K562 (cell line): Measurements from ENCODE around the gene GCSAM. TPM values are rescaled to one million over a fixed set of nuclear protein-coding genes. Genes with fewer than 3 reads are reported as not detected.

ENCODE experiments used
- ATAC-seq: fragments of 200-7000 bp; cut with Tn5 transposase; 3 replicates; pipeline ENCODE4 v1.9.1; 2020; ENCODE audit warnings: moderate library complexity
- BruUV-seq: library from RNA; stranded (reverse); fragments of 400-500 nt; replicated peaks from 2 replicates; lab custom pipeline; 2021; lab: Mats Ljungman, UMichigan
- CTCF ChIA-PET: fragments of 300-600 bp; formaldehyde crosslinking; extraction: SDS; loops from one replicate; lab custom pipeline; 2021; ENCODE audit warnings: low intra/inter-chr PET ratio; lab: Yijun Ruan, JAX
- POLR2A ChIA-PET: fragments of 300-600, 350-650 bp; sonication (Branson Sonifier 250); formaldehyde crosslinking; extraction: SDS; loops from one replicate; lab custom pipeline; 2021; ENCODE audit warnings: antibody characterized with exemption, inconsistent platforms; lab: Yijun Ruan, JAX
- DNase-seq, 4 experiments: peaks; one replicate each; pipeline versions ENCODE4 v3.0.0 to v3.0.0-alpha.2; 2011 to 2018; ENCODE audit warnings: low spot score in 3 of 4, mixed read lengths in 3 of 4; ENCODE audit errors: extremely low read depth in 1 of 4
- FAIRE-seq: peaks from 2 replicates; lab custom pipeline; 2011; peaks lifted over from hg19 to GRCh38; lab: Jason Lieb, UNC
- H2AFZ ChIP-seq: 2 replicates; pipeline ENCODE4 v1.6.0; 2011; ENCODE audit warnings: low read depth, low read length, control low read depth, inconsistent platforms
- H3K27ac ChIP-seq: fragments of 200-600 bp; 3 replicates; pipeline ENCODE4 v1.8.0; 2011; ENCODE audit warnings: low read depth, mild to moderate bottlenecking, control low read depth, inconsistent platforms, low read length, moderate library complexity, mixed read lengths; ENCODE audit errors: extremely low read depth
- H3K27me3 ChIP-seq, 2 experiments: fragments of 300-600 bp in 1 of 2; 2 replicates in 1 of 2; 3 replicates in 1 of 2; pipeline versions ENCODE4 v1.6.0 to v1.8.0; 2011; ENCODE audit warnings: inconsistent platforms in 2 of 2, low read length in 2 of 2, mild to moderate bottlenecking in 1 of 2, mixed read lengths in 1 of 2, moderate library complexity in 1 of 2; ENCODE audit not compliant: control insufficient read depth in 2 of 2, insufficient read depth in 2 of 2
- H3K36me3 ChIP-seq: fragments of 300-600 bp; 3 replicates; pipeline ENCODE4 v1.8.0; 2011; ENCODE audit warnings: mild to moderate bottlenecking, low read length, inconsistent platforms; ENCODE audit not compliant: control insufficient read depth, insufficient read depth
- H3K4me1 ChIP-seq, 2 experiments: fragments of 200-600 bp in 1 of 2; replicated peaks in 1 of 2; 2 replicates in 1 of 2; 3 replicates in 1 of 2; pipeline versions ENCODE4 v1.5.1 to v1.8.0; 2011; ENCODE audit warnings: inconsistent platforms in 2 of 2, low read length in 2 of 2, mild to moderate bottlenecking in 1 of 2, mixed read lengths in 1 of 2, moderate library complexity in 1 of 2; ENCODE audit not compliant: control insufficient read depth in 2 of 2, insufficient read depth in 2 of 2
- H3K4me2 ChIP-seq: 2 replicates; pipeline ENCODE4 v1.6.1; 2011; ENCODE audit warnings: low read length, control low read depth, inconsistent platforms, mixed read lengths; ENCODE audit not compliant: insufficient read depth
- H3K4me3 ChIP-seq: fragments of 200-600 bp; sonication (generic), shearing (Covaris generic); 2 replicates; pipeline ENCODE4 v1.5.1; 2016; ENCODE audit warnings: control low read depth, inconsistent platforms
- H3K79me2 ChIP-seq: fragments of 200-600 bp; 3 replicates; pipeline ENCODE4 v1.8.0; 2011; ENCODE audit warnings: low read length, inconsistent platforms; ENCODE audit not compliant: control insufficient read depth, insufficient read depth
- H3K9ac ChIP-seq, 2 experiments: 2 replicates each; pipeline versions ENCODE4 v1.6.0 to v1.6.1; 2011; ENCODE audit warnings: low read depth in 2 of 2, low read length in 2 of 2, control low read depth in 1 of 2, inconsistent platforms in 1 of 2, mild to moderate bottlenecking in 1 of 2, mixed read lengths in 1 of 2; ENCODE audit not compliant: insufficient read depth in 1 of 2
- H3K9me1 ChIP-seq: one replicate; pipeline ENCODE4 v1.6.0; 2011; ENCODE audit warnings: inconsistent platforms, mild to moderate bottlenecking, low read length, moderate library complexity; ENCODE audit not compliant: control insufficient read depth, insufficient read depth
- H3K9me3 ChIP-seq: replicated peaks from 2 replicates; pipeline ENCODE4 v1.5.1; 2011; ENCODE audit warnings: low read depth, low read length, inconsistent platforms; ENCODE audit not compliant: control insufficient read depth, insufficient read depth
- H4K20me1 ChIP-seq: replicated peaks from 2 replicates; pipeline ENCODE4 v1.6.1; 2011; ENCODE audit warnings: low read length, inconsistent platforms, mixed read lengths; ENCODE audit not compliant: control insufficient read depth, insufficient read depth
- CREBBP ChIP-seq: IDR thresholded peaks from one replicate; pipeline ENCODE4 v1.6.1; 2012; ENCODE audit warnings: low read depth, mild to moderate bottlenecking, control low read depth, inconsistent platforms, low read length
- IFI16 ChIP-seq: fragments of 250-450 bp; sonication (Bioruptor Pico); IDR thresholded peaks from 2 replicates; pipeline ENCODE4 v2.1.2; 2022; ENCODE audit warnings: mild to moderate bottlenecking, inconsistent platforms
- LCOR ChIP-seq: sonication (generic); formaldehyde crosslinking; IDR thresholded peaks from 2 replicates; pipeline ENCODE4 v1.8.0; 2022; ENCODE audit warnings: mild to moderate bottlenecking, missing genetic modification reagents
- MBD2 ChIP-seq: sonication (generic); IDR thresholded peaks from 2 replicates; pipeline ENCODE4 v1.6.1; 2016; ENCODE audit warnings: low read depth, borderline replicate concordance
- MEIS2 ChIP-seq: fragments of 450-650 bp; IDR thresholded peaks from 2 replicates; pipeline ENCODE4 v1.6.1; 2014; ENCODE audit warnings: mild to moderate bottlenecking; ENCODE audit not compliant: partially characterized antibody
- NFIX ChIP-seq: fragments of 250-450 bp; sonication (Bioruptor Pico); IDR thresholded peaks from 2 replicates; pipeline ENCODE4 v1.4.0; 2020; ENCODE audit warnings: low read depth, mild to moderate bottlenecking, moderate library complexity
- NR1H2 ChIP-seq: sonication (generic); formaldehyde crosslinking; IDR thresholded peaks from 2 replicates; pipeline ENCODE4 v1.4.0; 2020; ENCODE audit warnings: mild to moderate bottlenecking, missing genetic modification reagents
- SIX5 ChIP-seq, 2 experiments: IDR thresholded peaks; 2 replicates each; pipeline ENCODE4 v1.6.1; 2011; ENCODE audit warnings: low read length in 2 of 2, borderline replicate concordance in 1 of 2, low read depth in 1 of 2, mild to moderate bottlenecking in 1 of 2, moderate library complexity in 1 of 2; ENCODE audit not compliant: insufficient read depth in 1 of 2
- ZNF431 ChIP-seq: sonication (generic); formaldehyde crosslinking; IDR thresholded peaks from 2 replicates; pipeline ENCODE4 v1.8.0; 2022; ENCODE audit warnings: mild to moderate bottlenecking, missing genetic modification reagents
- WGBS: fragments of 100-300 bp; shearing (Covaris generic); methylation state at CpG from one replicate; pipeline ENCODE4 v1.1.6; 2016; ENCODE audit warnings: low coverage, mixed read lengths; ENCODE audit not compliant: insufficient coverage; ENCODE audit errors: missing lambda C conversion rate; 5-methylcytosine and 5-hydroxymethylcytosine counted together
- in situ Hi-C: fragments of 300-500 bp; cut with MboI; formaldehyde crosslinking; loops from 4 replicates; pipeline ENCODE4 v1.15.0; 2018; ENCODE audit warnings: inconsistent platforms, mixed read lengths
- intact Hi-C: fragments of 100-400 bp; cut with micrococcal nuclease; formaldehyde crosslinking; loops from 2 replicates; pipeline ENCODE4 v1.14.2; 2022
- polyA plus RNA-seq, 8 experiments: library from polyadenylated mRNA; depleted of rRNA in 4 of 8; stranded (reverse) in 5 of 8; unstranded in 3 of 8; fragments of >200 nt; fragmentation: Nextera tagmentation in 2 of 8; fragmentation: Illumina TruSeq in 1 of 8; extraction: Ambion mirVana in 2 of 8; extraction: Trizol in 1 of 8; gene quantifications; 2 replicates each; pipeline versions ENCODE4 v1.2.1 to v1.2.3, GENCODE V29; 2011 to 2014; ENCODE audit warnings: inconsistent platforms in 1 of 8, missing spikeins in 1 of 8
- total RNA-seq, 7 experiments: library from RNA; depleted of rRNA in 6 of 7; stranded (reverse); fragments of >200 nt in 6 of 7; fragmentation: Illumina TruSeq in 2 of 7; extraction: Trizol in 2 of 7; gene quantifications; 2 replicates each; pipeline versions ENCODE4 v1.2.1 to v1.2.3, GENCODE V29; 2011 to 2021; ENCODE audit warnings: low replicate concordance in 1 of 7
- TF ChIP-seq, protein P1 (sequence below): fragments of 450-650 bp; formaldehyde crosslinking; IDR thresholded peaks from 2 replicates; pipeline ENCODE4 v1.4.0; 2022; ENCODE audit warnings: missing genetic modification characterization
- TF ChIP-seq, protein P2 (sequence below), 2 experiments: IDR thresholded peaks in 1 of 2; conservative IDR thresholded peaks in 1 of 2; 2 replicates each; pipeline ENCODE4 v1.6.1; 2016; ENCODE audit warnings: low read depth in 2 of 2, mild to moderate bottlenecking in 1 of 2, missing compliant biosample characterization in 1 of 2, missing genetic modification characterization in 1 of 2, moderate library complexity in 1 of 2
- TF ChIP-seq, protein P3 (sequence below): sonication (generic); formaldehyde crosslinking; IDR thresholded peaks from 2 replicates; pipeline ENCODE4 v1.8.0; 2022; ENCODE audit warnings: missing genetic modification reagents, mild to moderate bottlenecking, borderline replicate concordance

Gene GCSAM
- total and polyA plus RNA-seq, 9 of the 15 experiments (the other 6 are each of a cell fraction or from before 2014, with no cell fraction given): 0.10 TPM; not detected in 8

DNA sequence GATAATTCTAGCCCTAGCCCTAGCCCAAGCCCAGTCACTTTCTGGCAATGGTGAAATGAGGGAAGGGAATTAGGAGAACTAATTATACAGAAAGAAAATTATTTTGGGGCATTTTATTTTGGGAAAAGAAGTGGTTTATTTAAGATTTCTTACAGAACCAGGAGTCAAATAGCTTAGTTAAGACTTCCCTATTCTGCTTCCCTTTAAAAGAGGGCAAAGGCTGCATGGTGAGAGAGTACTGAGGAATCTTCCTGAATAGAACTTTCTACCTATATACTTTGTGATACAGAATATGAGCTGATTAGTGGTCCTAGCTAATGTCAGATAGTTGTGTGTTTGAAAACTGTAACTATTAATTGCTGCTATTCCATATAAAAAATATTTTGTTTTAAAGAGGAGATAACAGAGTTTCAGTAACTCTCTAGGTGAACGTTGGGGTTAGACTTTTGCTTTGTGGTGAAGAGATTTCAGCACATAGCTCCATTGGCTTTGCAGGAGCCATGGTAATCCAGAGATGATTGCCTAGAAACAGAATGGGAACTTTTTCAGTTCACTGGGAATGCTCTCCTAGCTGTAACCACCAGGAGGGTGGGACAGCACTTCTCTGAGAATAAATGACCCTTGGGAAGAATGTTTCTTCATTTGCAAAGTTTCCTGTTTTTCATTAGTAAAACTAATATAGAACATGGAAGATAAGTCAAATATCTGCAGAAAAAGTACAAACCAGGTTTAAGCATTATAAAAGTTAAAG lies 5.3 kb upstream of the GCSAM start:
- intact Hi-C loops: loop anchor here (10.0 kb wide), 1 partner anchor 136 kb away; no protein-coding TSS in a partner anchor
- Histone ChIP-seq H3K4me1 (peaks cover 0 to 7% of the 10 kb centered on the region in 2 experiments; a peak in 1 of 5 replicates), H3K9ac (no peak overlapping the region), H3K79me2 (no peaks in the 10 kb centered on the region), H3K9me1 (no peaks in the 10 kb centered on the region), H3K36me3 (no peaks in the 10 kb centered on the region), H2AFZ (no peak overlapping the region), H3K27me3 (no peaks in the 10 kb centered on the region), H3K4me3 (no peak overlapping the region), H4K20me1 (no peaks in the 10 kb centered on the region), H3K27ac (no peak overlapping the region), H3K9me3 (no peaks in the 10 kb centered on the region), H3K4me2 (no peak overlapping the region)
- no peak for TF ChIP-seq LCOR (CRISPR knock-in tag)
- TF ChIP-seq NR1H2 (CRISPR knock-in tag): no peak
- no peak for TF ChIP-seq ZNF431
- TF ChIP-seq, protein P1, sequence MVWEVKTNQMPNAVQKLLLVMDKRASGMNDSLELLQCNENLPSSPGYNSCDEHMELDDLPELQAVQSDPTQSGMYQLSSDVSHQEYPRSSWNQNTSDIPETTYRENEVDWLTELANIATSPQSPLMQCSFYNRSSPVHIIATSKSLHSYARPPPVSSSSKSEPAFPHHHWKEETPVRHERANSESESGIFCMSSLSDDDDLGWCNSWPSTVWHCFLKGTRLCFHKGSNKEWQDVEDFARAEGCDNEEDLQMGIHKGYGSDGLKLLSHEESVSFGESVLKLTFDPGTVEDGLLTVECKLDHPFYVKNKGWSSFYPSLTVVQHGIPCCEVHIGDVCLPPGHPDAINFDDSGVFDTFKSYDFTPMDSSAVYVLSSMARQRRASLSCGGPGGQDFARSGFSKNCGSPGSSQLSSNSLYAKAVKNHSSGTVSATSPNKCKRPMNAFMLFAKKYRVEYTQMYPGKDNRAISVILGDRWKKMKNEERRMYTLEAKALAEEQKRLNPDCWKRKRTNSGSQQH (CRISPR knock-in tag): no peak
- TF ChIP-seq, protein P2, sequence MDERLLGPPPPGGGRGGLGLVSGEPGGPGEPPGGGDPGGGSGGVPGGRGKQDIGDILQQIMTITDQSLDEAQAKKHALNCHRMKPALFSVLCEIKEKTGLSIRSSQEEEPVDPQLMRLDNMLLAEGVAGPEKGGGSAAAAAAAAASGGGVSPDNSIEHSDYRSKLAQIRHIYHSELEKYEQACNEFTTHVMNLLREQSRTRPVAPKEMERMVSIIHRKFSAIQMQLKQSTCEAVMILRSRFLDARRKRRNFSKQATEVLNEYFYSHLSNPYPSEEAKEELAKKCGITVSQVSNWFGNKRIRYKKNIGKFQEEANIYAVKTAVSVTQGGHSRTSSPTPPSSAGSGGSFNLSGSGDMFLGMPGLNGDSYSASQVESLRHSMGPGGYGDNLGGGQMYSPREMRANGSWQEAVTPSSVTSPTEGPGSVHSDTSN (CRISPR knock-in tag; IDR thresholded peaks at IDR 0.05; ENCODE audit: low read depth): no peak
- TF ChIP-seq, protein P2 (tag; conservative IDR thresholded peaks at IDR 0.05; ENCODE audit: low read depth): no peak
- no peak for TF ChIP-seq SIX5 (IDR thresholded peaks at IDR 0.05; ENCODE audit: borderline replicate concordance in 1 of 2, insufficient read depth in 1 of 2, low read depth in 1 of 2, low read length in 2 of 2)
- TF ChIP-seq MBD2: no peak
- TF ChIP-seq NFIX (CRISPR knock-in tag): no peak
- no peak for TF ChIP-seq IFI16 (CRISPR knock-in tag)
- TF ChIP-seq CREBBP: no peak
- no peak for TF ChIP-seq MEIS2
- TF ChIP-seq, protein P3, sequence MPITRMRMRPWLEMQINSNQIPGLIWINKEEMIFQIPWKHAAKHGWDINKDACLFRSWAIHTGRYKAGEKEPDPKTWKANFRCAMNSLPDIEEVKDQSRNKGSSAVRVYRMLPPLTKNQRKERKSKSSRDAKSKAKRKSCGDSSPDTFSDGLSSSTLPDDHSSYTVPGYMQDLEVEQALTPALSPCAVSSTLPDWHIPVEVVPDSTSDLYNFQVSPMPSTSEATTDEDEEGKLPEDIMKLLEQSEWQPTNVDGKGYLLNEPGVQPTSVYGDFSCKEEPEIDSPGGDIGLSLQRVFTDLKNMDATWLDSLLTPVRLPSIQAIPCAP: no peak
- DNase-seq (no peak), FAIRE-seq (no peak), ATAC-seq (no peak)
- 0% methylated on average over 1 of the region's 1 CpG for WGBS
- no TSS peak for BruUV-seq
- CTCF ChIA-PET: interaction anchor here (1.2 kb wide), 1 partner anchor 381 kb away, joined by 5 read pairs; no protein-coding TSS in a partner anchor
- in situ Hi-C loops: no loop called here
- POLR2A ChIA-PET: no interaction called here
